A549 treated with Mapracorat at 1 μM for 4 hours (cell line): ENCODE measurements around the gene ODAD3. TPM values are rescaled to one million over a fixed set of nuclear protein-coding genes. Genes with fewer than 3 reads are reported as not detected.

Experiments used
- total RNA-seq: library from RNA; stranded (reverse); fragments of 200-300 nt; extraction: Qiagen RNA extraction; gene quantifications from 5 replicates; pipeline ENCODE4 v1.2.3, GENCODE V29; 2022

ODAD3 gene
- 0.49 to 1.6 TPM (median 1.1 TPM) in 5 replicates for total RNA-seq

DNA sequence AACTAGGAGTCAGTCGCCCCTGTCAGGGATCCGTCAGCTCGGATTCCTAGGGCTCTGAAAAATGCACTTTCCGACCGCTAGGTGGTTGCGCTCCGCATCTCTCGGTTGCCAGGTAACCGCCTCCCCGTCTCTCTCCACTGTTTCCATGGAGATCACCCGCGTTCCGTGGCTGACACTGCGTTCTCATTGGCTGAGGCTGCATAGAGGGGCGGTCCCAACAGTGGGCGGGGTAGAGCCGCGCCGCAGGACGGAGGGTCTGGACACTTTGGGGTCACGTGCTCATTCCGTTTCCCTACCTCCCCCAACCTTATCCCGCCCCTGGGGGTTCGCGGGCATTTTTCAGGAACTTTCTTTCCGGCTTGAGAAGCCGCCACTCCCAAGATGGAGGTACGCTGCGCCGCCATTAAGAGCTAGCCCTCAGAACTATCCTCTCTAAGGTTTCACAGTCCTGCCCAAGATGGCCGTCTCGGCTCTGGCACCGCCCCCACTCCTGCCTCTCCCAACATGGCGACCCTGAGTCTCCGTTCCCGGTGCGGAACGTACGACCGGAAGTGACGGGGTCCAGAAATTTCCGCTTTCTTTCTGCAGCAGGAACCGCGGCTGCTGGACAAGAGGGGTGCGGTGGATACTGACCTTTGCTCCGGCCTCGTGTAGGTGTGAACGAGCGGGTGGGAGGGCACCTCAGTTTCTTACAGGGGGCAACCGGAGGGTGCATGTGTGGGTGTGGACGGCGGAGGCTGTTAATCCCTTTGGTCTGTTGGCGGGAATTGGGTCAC, at the start of gene ODAD3, which contains the start of gene PRKCSH:
Gene ODAD3 (minus strand): TSS at position 65 of the 776 bp plus-strand sequence. CDS start 105 bp downstream, outside the sequence.
Gene PRKCSH (plus strand): TSS at position 579 of the 776 bp plus-strand sequence. CDS start 483 bp downstream, outside the sequence.

GRCh38 chr19:11480715-11481533, 46.0 kb upstream of the ODAD3 start, which contains the start of gene ELAVL3:
Gene ELAVL3 (minus strand): TSS chr19:11481046. CDS start chr19:11480608, 438 bp downstream.

DNA sequence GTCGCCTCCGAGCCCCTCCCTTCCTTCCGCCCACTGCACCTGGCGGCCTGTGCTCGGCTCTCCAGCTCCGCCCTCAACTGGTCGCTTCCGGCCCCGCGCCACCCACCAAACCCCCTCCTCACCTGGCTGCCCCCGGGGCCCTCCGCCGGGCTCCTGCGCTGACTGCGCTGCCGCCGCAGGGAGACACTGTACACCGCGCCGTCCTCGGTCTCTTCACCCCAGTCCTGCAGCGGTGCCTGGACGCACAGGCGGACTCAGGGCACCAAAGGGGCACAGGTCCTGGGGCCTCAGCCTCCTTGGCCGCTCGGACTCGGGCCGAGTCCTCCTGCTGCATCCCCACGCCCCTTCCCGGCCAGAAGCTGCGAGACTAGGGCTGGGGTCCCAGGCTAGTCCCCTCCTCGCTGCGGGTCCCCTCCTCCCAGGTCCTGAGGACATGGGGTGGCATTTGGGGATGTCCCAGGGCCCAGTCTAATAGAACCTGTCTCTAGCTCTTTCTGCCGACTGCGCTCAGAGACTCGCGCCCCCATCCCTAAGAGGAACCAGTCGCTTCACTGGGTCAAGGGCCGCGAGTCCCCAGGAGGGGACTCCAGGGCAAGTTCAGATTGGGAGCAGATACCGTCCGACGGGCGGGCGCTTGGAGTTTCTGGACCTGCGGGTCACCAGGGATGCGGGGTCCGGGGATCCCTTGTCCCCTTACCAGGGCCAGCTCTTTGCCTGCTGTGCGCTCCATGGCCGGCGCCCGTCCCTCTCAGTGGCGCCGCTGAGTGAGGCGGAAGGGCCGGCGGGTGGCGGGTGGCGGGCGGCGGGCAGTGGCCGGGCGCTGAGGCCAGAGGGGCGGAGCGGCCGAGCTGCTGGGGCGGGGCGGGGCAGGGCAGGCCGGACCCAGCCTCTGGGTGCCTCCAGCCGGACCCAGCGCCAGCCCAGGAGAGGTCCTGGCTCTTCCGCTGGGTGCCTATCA, 16.1 kb downstream of the ODAD3 start, which contains the start of gene RGL3:
Gene RGL3 (minus strand): TSS at position 766 of the 958 bp plus-strand sequence. CDS start 36 bp downstream, at position 730.

DNA sequence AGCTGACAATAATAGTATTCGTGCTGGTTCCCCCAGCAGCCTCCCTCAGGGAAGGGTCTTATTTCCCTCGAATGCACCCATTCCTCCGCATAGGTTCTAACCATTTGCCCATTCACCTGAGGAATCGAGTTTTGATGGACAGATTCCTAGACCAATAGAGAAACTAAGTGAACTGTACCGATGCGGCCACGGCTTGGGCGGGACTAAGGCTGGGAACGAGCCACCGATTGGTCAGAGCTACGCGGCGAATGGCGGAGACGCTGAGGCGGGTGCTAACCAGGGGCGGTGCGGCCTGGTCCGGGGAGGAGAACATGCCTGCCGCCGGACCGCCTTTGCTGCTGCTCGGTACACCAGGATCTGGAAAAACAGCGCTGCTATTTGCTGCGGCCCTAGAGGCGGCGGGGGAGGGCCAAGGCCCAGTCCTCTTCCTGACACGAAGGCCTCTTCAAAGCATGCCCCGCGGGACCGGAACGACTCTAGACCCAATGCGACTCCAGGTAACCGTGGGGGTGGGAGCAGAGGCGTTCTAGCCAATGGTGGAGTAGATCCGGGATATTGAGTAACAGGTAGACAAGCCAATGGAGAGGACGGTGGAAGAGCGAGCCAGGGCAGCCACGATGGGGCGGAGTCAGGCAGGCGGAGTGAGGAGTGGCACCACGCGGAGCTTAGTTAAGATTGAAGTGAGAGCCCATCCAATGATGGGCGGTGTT, 60.3 kb downstream of the ODAD3 start, which contains the start of gene SWSAP1:
Gene SWSAP1 (plus strand): TSS at position 234 of the 710 bp plus-strand sequence. CDS start 15 bp downstream, at position 249.

Other genes starting within 250 kb of the ODAD3 start
- 39.2 to 48.5 TPM (median 46.7 TPM) in 5 replicates for gene KANK2, start 237.6 kb downstream of the ODAD3 start, total RNA-seq
- gene ANGPTL8, start 195.5 kb downstream of the ODAD3 start, total RNA-seq = 0.52 TPM in 1 of 5 replicates, not detected in the others
- gene DOCK6, start 172.6 kb downstream of the ODAD3 start, total RNA-seq = 6.0 to 12.5 TPM (median 9.2 TPM) in 5 replicates
- not detected in 5 replicates for gene TSPAN16, start 139.0 kb downstream of the ODAD3 start, total RNA-seq
- gene RAB3D, start 95.5 kb downstream of the ODAD3 start, total RNA-seq = 3.5 to 4.2 TPM (median 3.7 TPM) in 5 replicates
- 96.1 to 136 TPM (median 106 TPM) in 5 replicates for gene TMEM205, start 88.9 kb downstream of the ODAD3 start, total RNA-seq
- 4.6 to 6.0 TPM (median 5.4 TPM) in 5 replicates for gene CCDC159, start 88.6 kb downstream of the ODAD3 start, total RNA-seq
- 7.1 to 10.7 TPM (median 9.4 TPM) in 5 replicates for gene PLPPR2, start 79.7 kb downstream of the ODAD3 start, total RNA-seq
- gene SWSAP1, start 60.5 kb downstream of the ODAD3 start, total RNA-seq = 1.8 to 2.5 TPM (median 2.0 TPM) in 5 replicates
- gene EPOR, start 50.8 kb downstream of the ODAD3 start, total RNA-seq = 3.1 to 5.0 TPM (median 4.6 TPM) in 5 replicates
- gene RGL3, start 15.8 kb downstream of the ODAD3 start, total RNA-seq = 1.1 to 3.0 TPM (median 1.7 TPM) in 5 replicates
- gene PRKCSH, start 514 bp upstream of the ODAD3 start, total RNA-seq = 242 to 258 TPM (median 251 TPM) in 5 replicates
- gene ELAVL3, start 45.9 kb upstream of the ODAD3 start, total RNA-seq = 0.09 to 0.21 TPM (median 0.15 TPM) in 4 of 5 replicates, not detected in the other
- gene ZNF653, start 70.7 kb upstream of the ODAD3 start, total RNA-seq = 4.5 to 6.4 TPM (median 5.0 TPM) in 5 replicates
- 23.8 to 32.3 TPM (median 31.6 TPM) in 5 replicates for gene ECSIT, start 94.0 kb upstream of the ODAD3 start, total RNA-seq
- gene CNN1, start 103.7 kb upstream of the ODAD3 start, total RNA-seq = 0.31 to 0.77 TPM (median 0.39 TPM) in 5 replicates
- 94.7 to 120 TPM (median 95.7 TPM) in 5 replicates for gene ELOF1, start 124.1 kb upstream of the ODAD3 start, total RNA-seq
- 0.16 to 0.72 TPM (median 0.28 TPM) in 3 of 5 replicates, not detected in the others for gene ACP5, start 142.5 kb upstream of the ODAD3 start, total RNA-seq
- 2.8 to 4.9 TPM (median 3.9 TPM) in 5 replicates for gene ZNF627, start 162.4 kb upstream of the ODAD3 start, total RNA-seq